NK-92 (cell line): ENCODE data around the gene PDLIM1.
"Not testable (repeated sequence)": the region's sequence is repeated elsewhere in the genome, so short reads cannot be mapped to it uniquely, and the experiment has no call there.

ENCODE experiments used
- DNase-seq: peaks from one replicate; lab custom pipeline; 2025; ENCODE audit not compliant: unreplicated experiment; lab: John Stamatoyannopoulos, UW

PDLIM1 gene

GRCh38 chr10:95211606-95212279 is 79.1 kb downstream of the PDLIM1 start:
- no peak for DNase-seq

- DNase-seq = no peak
Observed at GRCh38 chr10:95209509-95210127, 81.2 kb downstream of the PDLIM1 start.

- DNase-seq = no peak
Observed at GRCh38 chr10:95208702-95209391, 82.0 kb downstream of the PDLIM1 start.

- not testable (repeated sequence) for DNase-seq
Observed at GRCh38 chr10:95202865-95203264, 87.9 kb downstream of the PDLIM1 start.

- DNase-seq = no peak
Observed at GRCh38 chr10:95201736-95202135, 89.1 kb downstream of the PDLIM1 start.

GRCh38 chr10:95196046-95196445 is 94.8 kb downstream of the PDLIM1 start:
- DNase-seq = no peak

- no peak for DNase-seq
Observed at GRCh38 chr10:95193944-95194343, 96.9 kb downstream of the PDLIM1 start, which contains the start of gene ACSM6. TSS of gene ACSM6 (plus strand) at chr10:95194238. CDS start at chr10:95194486, 248 bp downstream.

GRCh38 chr10:95188593-95188992 is 102.2 kb downstream of the PDLIM1 start:
- DNase-seq = no peak

- no peak for DNase-seq
Observed at GRCh38 chr10:95187617-95188016, 103.2 kb downstream of the PDLIM1 start.
